Lower lobe of right lung (tissue), 2 donors: ENCODE data around the gene GALNT9. TPM values are rescaled to one million over a fixed set of nuclear protein-coding genes. Genes with fewer than 3 reads are reported as not detected.

Source experiments
- ATAC-seq, 2 donors: fragments of 200-7000 bp; cut with Tn5 transposase; one replicate each; pipeline ENCODE4 v1.9.1; 2020 to 2022; ENCODE audit warnings: mild to moderate bottlenecking in 2 of 2, moderate library complexity in 2 of 2
- DNase-seq: peaks from one replicate; pipeline ENCODE4 v3.0.0-alpha.2; 2020
- H3K27ac ChIP-seq: fragments of 200-600 bp; one replicate; pipeline ENCODE4 v1.8.0; 2022
- H3K27me3 ChIP-seq: fragments of 200-600 bp; one replicate; pipeline ENCODE4 v1.8.0; 2022; ENCODE audit warnings: low read depth
- H3K36me3 ChIP-seq: fragments of 200-600 bp; one replicate; pipeline ENCODE4 v1.8.0; 2022; ENCODE audit warnings: mild to moderate bottlenecking
- H3K4me1 ChIP-seq: fragments of 200-600 bp; one replicate; pipeline ENCODE4 v1.8.0; 2022
- H3K4me3 ChIP-seq: fragments of 200-600 bp; one replicate; pipeline ENCODE4 v1.8.0; 2022; ENCODE audit warnings: mild to moderate bottlenecking
- H3K9me3 ChIP-seq: fragments of 200-600 bp; one replicate; pipeline ENCODE4 v1.8.0; 2022
- intact Hi-C: fragments of 100-400 bp; cut with DNase I; formaldehyde crosslinking; loops from one replicate; pipeline ENCODE4 v1.11.0; 2022
- total RNA-seq: library from RNA; stranded (reverse); fragmentation: NEBNext Ultra II Directional; extraction: Animal tissue kit (Norgen Biotek cat#: 25700); gene quantifications from one replicate; pipeline ENCODE4 v1.2.1, GENCODE V29; 2021
- TF ChIP-seq, protein P1 (sequence below): fragments of 200-600 bp; IDR thresholded peaks from one replicate; pipeline ENCODE4 v1.8.0; 2022; ENCODE audit warnings: antibody characterized with exemption, mild to moderate bottlenecking
- donor health status: DM: no; HTN: yes; CAD: no; lungs with severe emphysema.

The GALNT9 gene
- total RNA-seq, 1 donor from 2014 or later, result not detected

DNA sequence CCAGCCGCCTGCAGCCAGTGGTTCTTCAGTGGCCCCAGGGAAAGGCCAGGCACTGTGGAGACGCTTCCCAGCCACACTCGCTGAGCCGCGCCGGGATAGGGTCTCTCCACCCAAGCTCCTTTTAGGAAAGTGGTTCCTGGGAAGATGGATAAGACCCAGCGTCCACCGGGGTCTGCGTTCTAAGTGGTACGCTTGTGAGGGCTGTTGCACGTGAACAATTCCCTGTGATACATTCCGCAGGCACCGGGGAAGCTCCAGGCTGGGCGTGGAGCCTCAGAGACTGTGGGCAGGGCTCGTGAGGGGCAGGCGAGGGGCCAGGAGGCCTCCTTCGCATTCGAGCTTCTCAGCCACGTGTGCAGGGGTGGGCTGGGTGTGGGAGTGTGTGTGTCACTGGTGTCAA, 48.4 kb downstream of the GALNT9 start:
- intact Hi-C loops, result no loop called here
- DNase-seq, result peak; percentile 21
- TF ChIP-seq, protein P1, sequence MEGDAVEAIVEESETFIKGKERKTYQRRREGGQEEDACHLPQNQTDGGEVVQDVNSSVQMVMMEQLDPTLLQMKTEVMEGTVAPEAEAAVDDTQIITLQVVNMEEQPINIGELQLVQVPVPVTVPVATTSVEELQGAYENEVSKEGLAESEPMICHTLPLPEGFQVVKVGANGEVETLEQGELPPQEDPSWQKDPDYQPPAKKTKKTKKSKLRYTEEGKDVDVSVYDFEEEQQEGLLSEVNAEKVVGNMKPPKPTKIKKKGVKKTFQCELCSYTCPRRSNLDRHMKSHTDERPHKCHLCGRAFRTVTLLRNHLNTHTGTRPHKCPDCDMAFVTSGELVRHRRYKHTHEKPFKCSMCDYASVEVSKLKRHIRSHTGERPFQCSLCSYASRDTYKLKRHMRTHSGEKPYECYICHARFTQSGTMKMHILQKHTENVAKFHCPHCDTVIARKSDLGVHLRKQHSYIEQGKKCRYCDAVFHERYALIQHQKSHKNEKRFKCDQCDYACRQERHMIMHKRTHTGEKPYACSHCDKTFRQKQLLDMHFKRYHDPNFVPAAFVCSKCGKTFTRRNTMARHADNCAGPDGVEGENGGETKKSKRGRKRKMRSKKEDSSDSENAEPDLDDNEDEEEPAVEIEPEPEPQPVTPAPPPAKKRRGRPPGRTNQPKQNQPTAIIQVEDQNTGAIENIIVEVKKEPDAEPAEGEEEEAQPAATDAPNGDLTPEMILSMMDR, result no peak
- no peak overlapping the region for H3K27ac ChIP-seq
- ATAC-seq, result no peak
- H3K9me3 ChIP-seq, result no peaks in the 10 kb centered on the region
- H3K4me3 ChIP-seq, result no peak overlapping the region
- no peaks in the 10 kb centered on the region for H3K36me3 ChIP-seq
- H3K4me1 ChIP-seq, result no peaks in the 10 kb centered on the region
- peaks cover 77% of the 10 kb centered on the region for H3K27me3 ChIP-seq

DNA sequence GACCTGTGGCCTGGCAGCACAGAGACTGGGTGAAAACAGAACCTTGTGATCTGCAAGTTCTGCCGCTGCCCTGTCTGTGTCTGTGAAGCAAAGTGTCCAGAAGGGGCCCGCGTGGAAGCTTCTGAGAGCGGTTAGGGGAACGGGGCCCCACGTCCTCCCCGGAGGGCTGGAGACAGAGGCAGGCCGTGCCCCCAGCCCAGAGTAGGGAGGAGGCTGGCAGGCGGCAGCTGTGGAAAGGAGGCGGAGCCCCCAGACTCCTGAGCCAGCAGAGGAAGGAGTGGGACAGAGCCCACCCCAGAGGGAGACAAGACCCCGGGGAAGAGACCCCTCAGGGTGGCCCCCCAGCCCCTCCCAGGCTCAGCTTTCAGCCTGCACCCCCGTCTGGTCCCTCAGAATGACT, 49.0 kb downstream of the GALNT9 start:
- Histone ChIP-seq H3K36me3 (no peaks in the 10 kb centered on the region), H3K9me3 (no peaks in the 10 kb centered on the region), H3K4me3 (no peak overlapping the region), H3K27ac (no peak overlapping the region), H3K27me3 (peaks cover 77% of the 10 kb centered on the region), H3K4me1 (no peaks in the 10 kb centered on the region)
- intact Hi-C loops, result no loop called here
- TF ChIP-seq, protein P1, result no peak
- ATAC-seq (no peak), DNase-seq (peak; percentile 33)

DNA sequence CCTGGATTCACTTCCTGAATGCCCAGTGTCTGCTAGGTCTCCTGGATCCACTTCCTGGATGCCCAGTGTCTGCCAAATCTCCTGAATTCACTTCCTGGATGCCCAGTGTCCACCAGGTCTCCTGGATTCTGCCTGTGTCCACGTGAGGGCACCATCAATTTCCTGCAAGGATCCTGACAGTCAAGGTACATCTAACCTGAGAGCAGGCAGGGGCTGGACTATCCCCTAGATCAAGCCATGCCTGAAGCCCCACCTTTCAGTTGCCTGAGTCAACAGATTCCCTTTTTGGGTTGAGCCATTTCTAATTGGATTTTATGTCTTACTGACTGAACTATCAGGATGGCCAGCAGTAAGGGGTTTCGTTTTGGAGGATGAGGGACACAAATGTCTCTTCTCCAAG, 49.5 kb downstream of the GALNT9 start:
- no peaks in the 10 kb centered on the region for H3K36me3 ChIP-seq
- peak; percentile 2 for DNase-seq
- intact Hi-C loops, result no loop called here
- H3K4me3 ChIP-seq, result no peak overlapping the region
- no peaks in the 10 kb centered on the region for H3K4me1 ChIP-seq
- no peaks in the 10 kb centered on the region for H3K9me3 ChIP-seq
- H3K27me3 ChIP-seq, result peaks cover 77% of the 10 kb centered on the region
- TF ChIP-seq, protein P1, result no peak
- no peak for ATAC-seq
- no peak overlapping the region for H3K27ac ChIP-seq

DNA sequence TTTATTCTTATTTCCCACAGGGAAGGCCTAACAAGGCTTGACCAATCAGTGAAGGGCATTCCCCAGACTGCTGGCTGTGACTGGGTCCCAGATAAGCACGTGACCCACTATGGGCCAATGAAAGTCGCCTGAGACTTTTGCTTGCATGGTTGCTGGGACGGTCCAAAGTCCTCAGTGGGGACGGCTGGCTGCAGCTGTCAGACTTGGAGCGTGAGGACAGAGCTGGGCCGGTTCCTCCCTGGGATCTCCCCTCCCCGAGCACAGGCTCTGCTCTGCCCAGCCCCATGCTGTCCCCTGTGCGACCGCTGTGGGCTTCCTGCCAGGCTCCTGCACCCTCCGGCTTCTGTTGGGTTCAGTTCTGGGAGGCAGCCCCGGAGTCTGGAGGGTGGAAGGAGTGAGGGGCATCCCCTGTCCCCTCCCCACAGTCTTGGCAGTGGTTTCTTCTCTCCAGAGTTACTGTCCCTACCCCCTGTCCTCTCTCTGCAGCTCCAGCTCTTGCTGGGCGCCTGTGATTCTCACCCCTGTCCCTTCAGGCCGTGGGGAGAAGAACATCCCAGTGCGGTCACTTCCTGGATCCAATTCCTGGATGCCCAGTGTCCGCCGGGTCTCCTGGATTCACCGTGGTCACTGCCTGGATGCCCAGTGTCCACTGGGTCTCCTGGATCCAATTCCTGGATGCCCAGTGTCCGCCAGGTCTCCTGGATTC, 50.1 kb downstream of the GALNT9 start:
- no peak overlapping the region for H3K4me3 ChIP-seq
- DNase-seq (peak; percentile 62), ATAC-seq (peak; percentile 54 to 68)
- TF ChIP-seq, protein P1, result no peak
- intact Hi-C loops, result no loop called here
- no peaks in the 10 kb centered on the region for H3K36me3 ChIP-seq
- no peak overlapping the region for H3K27ac ChIP-seq
- H3K4me1 ChIP-seq, result no peaks in the 10 kb centered on the region
- H3K9me3 ChIP-seq, result no peaks in the 10 kb centered on the region
- H3K27me3 ChIP-seq, result peaks cover 77% of the 10 kb centered on the region

DNA sequence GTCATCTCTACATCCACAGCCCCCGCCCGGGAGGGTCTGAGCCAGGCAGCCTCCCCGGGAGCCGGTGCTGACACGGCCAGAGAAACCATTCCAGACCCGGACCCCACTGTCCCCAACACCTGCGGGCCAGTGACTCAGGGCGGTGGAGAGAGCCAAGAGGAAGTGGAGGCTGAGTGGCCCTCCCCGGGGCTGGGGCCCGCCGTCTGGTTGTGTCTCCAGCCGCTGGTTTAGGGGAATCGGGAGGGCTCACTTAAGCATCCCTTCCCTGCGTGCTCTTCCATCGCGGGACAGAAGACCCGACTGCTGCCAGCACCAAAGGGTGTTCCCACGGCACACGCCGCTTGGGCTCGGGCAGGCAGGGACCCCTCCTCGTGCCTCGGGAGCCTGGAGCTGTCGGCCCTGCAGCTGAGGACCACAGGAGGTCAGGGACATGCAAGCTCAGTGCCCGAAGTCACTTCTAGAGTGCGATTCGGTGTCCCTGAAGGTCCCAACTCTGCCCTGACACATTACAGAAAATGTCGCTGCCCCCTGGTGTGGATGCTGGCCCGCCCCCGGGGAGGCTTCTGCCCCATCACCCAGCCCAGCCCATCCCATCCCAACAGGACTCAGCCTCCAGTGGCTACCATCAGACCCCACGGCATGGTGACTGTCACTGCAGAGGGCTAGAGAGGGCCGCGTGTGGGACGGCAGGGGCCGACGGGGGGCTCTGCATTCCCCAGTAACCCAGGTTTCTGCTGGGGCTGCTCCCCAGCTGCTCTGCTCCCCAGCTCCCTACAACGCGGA, 50.8 kb downstream of the GALNT9 start:
- peak; percentile 30 for DNase-seq
- intact Hi-C loops, result no loop called here
- no peak for ATAC-seq
- Histone ChIP-seq H3K9me3 (no peaks in the 10 kb centered on the region), H3K4me1 (no peaks in the 10 kb centered on the region), H3K27ac (no peak overlapping the region), H3K27me3 (peaks cover 80% of the 10 kb centered on the region), H3K36me3 (no peaks in the 10 kb centered on the region), H3K4me3 (no peak overlapping the region)
- TF ChIP-seq, protein P1, result no peak
